CD4-positive, alpha-beta T cell treated with Interleukin-15 for 4 hours (primary cell): ENCODE results near the gene AGER.
A peak's percentile ranks its signal among the peaks of the same experiment; 100 is the strongest.
"Not testable (repeated sequence)": the region's sequence is repeated elsewhere in the genome, so short reads cannot be mapped to it uniquely, and the experiment has no call there.

Source experiments
- DNase-seq: peaks from one replicate; pipeline ENCODE4 v3.0.0-alpha.2; 2020; ENCODE audit warnings: low spot score

Gene AGER

DNA sequence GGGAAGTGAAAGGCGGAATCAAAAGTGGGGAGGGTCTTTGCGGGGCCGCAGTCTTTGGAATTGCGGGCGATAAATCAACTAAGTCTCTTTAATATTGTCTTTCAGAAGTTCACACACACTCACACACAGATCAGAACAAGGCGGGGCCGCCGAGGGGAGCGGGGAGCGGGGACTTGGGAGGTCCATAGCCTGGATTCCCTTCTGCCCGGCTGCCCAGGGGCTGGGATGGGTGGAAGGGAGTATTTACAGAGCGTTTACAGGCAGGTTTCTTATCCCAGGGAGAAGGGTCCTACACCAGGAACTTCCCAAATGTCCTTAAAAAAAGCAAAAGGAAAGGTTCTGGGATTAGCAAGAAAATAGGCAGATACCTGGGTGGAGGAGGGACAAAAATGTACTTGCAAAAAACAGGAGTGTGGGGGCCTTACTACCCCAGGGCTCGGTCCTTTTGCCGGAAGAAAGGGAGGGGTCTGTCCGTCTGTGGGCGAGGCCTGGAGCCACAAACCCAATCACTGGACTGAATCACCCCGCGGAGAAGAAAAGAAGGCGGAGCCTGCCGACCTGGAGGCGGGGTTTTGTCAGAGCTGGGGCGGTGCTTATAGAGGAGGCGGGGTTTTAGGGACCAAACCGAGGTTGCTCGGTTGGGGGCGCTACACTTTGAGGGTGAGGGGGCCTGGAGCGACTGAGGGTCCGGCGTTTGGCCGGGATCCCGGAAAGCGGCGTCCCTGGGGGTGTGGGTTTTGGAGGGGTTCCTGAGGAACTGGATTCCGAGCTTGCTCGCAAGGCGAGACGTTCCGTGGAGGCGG, 35.6 kb downstream of the AGER start:
- DNase-seq = peak; percentile 62

DNA sequence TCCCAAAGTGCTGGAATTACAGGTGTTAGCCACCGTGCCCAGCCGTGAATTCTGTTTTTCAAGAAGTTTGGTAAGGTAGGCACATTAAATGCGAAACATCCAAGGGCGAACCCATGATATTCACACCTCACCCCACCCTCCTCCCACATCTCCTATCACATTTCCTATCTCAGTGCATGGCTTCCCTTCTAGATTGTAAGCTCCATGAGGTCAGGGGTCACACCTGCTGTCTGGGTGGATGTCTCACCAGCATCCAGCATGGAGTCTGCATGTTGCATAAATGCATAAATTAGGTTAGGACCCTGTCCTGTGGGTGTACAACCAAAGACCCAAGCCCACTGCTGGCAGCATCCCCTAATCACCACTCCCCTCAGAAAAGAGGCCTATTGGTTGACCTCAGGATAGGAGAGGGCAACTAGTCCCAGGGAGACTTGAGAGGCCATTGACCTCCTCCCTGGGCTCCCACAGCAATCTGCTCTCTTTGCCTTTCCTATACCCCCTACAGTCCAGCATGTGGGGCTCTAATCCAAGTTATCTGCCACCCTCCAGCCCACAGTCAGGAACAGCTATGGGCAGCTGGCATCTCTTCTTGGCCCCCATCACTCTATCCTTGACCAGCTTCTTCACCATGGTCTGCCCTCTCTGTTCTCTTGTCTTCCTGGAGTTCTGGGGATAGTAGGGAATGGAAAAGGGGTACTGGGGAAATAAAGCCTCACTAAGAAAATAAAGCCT, 36.5 kb downstream of the AGER start:
- no peak for DNase-seq

DNA sequence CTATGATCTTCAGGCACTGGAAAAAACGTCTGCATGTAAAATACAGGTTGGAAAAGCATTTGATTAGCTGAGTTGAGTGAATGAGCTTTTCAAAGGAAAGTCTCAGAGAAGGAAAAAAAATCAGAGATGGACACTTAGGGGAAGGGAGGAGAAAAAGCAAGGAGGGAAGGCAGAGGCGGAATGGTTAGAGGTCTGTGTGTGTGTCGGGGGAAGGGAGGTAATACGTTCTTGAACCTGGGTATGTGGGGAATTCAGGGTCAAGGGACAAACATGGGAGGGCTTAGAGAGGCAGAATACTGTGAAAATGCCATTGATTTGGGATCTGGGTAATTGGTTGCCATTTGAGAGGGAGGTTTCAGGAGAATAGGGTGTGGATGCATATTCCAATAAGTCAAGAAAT, 37.4 kb downstream of the AGER start:
- DNase-seq = no peak

DNA sequence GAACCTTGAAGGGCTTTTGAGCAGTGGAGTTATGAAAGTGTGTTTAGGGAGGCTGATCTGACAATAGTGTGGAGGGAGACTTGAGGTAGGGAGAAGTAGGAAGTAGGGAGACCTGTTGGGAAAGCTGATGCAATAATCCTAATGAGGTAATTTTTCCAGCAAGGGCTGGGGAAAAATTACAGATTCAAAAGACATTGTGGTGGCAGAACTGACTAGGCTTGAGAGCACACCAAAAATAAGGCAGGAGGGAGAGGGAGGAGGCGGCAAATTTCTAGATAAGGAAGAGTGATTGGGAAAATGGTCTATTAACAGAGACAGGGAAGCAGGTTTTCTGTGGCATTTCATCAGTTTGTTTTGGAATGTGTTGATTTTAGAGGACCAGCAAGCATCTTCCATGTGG, 37.8 kb downstream of the AGER start:
- no peak for DNase-seq

DNA sequence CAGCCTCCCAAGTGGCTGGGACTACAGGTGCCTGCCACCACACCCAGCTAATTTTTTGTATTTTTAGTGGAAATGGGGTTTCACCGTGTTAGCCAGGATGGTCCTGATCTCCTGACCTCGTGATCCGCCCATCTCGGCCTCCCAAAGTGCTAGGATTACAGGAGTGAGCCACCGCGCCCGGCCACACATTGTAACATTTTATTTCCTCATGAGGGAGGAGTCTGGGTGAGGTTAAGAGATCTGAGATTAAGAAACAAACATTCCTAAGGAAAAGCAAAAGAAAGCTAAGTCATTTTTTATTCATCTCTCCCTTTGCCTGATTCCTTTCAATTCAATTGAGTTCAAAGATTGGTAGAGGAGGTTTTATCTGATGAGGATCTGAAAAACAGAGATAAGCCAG, 39.8 kb downstream of the AGER start:
- DNase-seq = not testable (repeated sequence)

DNA sequence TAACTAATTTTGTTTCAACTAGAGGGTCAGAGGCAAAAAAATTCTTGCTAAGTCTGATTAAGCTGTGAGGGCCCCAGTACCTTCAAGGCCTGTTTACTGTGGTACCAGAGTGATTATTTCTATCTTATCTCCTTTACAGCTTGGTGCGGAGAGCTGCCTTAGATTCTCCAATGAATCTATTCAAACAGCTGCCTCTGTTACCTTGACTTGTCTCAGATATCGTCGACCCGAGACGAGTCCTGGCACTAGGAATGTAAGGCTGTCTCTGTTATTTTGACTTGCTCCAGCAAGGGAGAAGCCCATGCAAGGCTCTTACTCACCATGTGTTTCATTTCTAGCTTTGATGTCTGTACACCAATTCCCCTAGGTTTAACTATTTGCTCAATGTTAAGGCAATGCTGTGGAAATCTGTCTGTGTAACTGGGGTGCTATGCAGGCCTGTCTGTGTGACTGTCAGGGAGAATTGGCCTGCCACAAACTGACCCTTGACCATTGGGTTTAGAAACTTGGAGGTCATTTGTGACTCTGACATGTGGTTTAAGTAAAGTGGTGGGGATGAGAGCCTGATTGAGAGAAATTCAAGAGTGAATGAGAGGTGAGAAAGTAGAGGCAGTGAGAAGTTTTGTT, 43.5 kb downstream of the AGER start:
- no peak for DNase-seq

DNA sequence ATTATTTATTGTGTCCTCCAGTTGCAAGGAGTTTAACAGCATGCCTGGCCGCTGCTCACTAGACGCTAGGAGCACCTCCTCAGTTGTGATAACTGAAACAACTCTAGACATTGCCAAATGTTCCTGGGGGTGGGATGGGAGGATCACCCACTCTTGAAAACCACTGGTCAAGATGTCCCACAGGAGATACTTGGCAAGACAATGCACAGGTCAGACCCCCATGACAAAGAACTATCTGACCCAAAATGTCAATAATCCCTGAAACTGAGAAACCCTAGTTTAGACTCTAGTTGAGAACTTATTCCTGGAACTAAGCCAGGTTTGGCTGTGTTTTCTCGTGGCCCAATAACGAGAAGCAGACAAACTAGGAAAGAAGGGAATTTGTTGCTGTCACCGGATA, 44.5 kb downstream of the AGER start:
- no peak for DNase-seq

DNA sequence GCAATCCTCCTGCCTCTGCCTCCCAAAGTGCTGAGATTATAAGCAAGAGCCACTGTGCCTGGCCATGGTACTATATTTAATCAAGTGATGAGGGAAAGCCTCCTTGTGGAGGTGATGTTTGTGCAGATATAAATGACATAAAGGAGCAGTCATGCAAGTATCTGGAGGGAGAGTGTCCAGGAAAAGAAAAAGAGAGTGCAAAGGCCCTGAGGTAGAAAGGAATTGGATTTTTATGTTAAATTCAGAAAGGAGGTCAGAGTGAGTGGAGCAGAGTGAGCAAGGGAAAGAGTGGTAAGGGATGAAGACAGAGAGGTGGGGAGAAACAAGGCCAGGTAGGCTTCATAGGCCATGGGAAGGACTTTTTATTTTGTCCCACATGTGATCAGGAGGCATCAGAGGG, 46.6 kb downstream of the AGER start:
- no peak for DNase-seq

DNA sequence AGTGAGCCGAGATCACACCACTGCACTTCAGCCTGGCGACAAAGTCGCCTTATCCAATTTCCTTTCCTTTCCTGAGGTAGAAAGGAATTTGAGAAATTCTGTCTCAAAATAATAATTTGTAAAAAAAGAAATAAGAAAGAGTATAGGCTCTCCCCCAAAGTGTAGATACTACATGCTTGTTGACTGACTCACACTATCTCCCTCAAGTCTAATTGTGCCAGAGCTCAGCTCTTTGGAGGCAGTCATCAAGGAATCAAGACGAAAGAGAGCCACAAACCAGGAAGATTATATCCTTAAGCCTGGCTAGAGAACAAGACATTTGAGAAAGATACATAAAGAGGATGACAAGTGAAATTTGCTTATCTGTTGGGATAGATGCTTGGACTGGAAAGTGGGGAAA, 50.3 kb downstream of the AGER start:
- DNase-seq = no peak

DNA sequence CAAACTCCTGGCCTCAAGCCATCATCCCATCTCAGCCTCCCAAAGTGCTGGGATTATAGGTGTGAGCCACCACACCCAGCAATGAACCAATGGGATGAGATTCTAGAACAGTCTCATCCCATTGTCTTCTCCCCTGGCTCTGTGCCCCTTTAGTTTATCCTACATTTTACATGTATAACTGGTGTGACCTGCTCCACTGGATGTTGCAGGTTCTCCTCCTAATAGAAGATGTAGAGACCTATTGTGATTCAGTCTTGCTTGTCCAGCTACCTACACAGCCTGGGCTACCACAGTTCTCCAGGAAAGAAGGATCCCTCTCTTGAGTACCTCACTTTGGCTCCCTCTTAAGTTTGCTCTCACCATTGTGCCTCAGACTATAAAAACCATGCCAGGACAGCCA, 51.9 kb downstream of the AGER start:
- DNase-seq = no peak

DNA sequence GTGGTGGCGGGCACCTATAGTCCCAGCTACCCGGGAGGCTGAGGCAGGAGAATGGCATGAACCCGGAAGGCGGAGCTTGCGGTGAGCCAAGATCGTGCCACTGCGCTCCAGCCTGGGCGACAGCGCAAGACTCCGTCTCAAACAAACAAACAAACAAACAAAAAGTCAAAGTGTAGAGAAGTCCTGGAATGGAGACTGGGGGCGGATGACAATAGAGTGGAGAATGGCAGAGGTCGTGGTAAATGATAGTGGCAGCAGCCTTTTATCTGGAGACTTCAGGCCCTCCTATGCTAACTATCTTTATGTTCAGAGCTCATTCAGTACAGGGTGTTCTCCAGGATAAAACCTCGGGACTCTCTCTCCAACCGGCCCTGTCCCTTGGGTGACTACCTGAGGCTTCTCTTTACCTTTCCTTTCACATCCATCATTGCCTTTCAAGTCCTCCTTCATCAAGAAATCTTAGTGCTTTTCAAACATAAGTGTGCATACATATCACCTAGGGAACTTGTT, 52.6 kb downstream of the AGER start:
- no peak for DNase-seq
